AG04450 (cell line): Measurements from ENCODE around the gene INPP5A. TPM values are rescaled to one million over a fixed set of nuclear protein-coding genes. Genes with fewer than 3 reads are reported as not detected.

ENCODE experiments used
- CTCF ChIA-PET: fragments of 300-600, 350-600 bp; formaldehyde crosslinking; extraction: SDS; loops from one replicate; lab custom pipeline; 2022; ENCODE audit warnings: antibody characterized with exemption, inconsistent platforms; lab: Charles Lee
- POLR2A ChIA-PET: fragments of 350-600 bp; formaldehyde crosslinking; extraction: SDS; loops from one replicate; lab custom pipeline; 2021; ENCODE audit warnings: antibody characterized with exemption, inconsistent platforms; lab: Yijun Ruan, JAX
- DNase-seq: peaks from one replicate; pipeline ENCODE4 v3.0.0-alpha.2; 2011; ENCODE audit warnings: low read depth, low spot score
- H3K27ac ChIP-seq: one replicate; pipeline ENCODE4 v1.5.1; 2012; ENCODE audit warnings: low read depth, low read length, control low read depth
- H3K27me3 ChIP-seq: one replicate; pipeline ENCODE4 v1.6.0; 2012; ENCODE audit warnings: low read length; ENCODE audit not compliant: control insufficient read depth, insufficient read depth
- H3K4me3 ChIP-seq: 2 replicates; pipeline ENCODE4 v1.5.1; 2011; ENCODE audit warnings: mild to moderate bottlenecking, low read depth, low read length, control low read depth
- H3K9me3 ChIP-seq: 2 replicates; pipeline ENCODE4 v1.5.1; 2012; ENCODE audit warnings: low read length; ENCODE audit not compliant: control insufficient read depth, insufficient read depth
- polyA plus RNA-seq: library from polyadenylated mRNA; depleted of rRNA; stranded (reverse); fragments of >200 nt; gene quantifications from 2 replicates; pipeline ENCODE4 v1.2.3, GENCODE V29; 2011
- TF ChIP-seq, protein P1 (sequence below): IDR thresholded peaks from 2 replicates; pipeline ENCODE4 v1.5.1; 2011; ENCODE audit warnings: low read depth, low read length, control low read depth, inconsistent platforms

INPP5A gene
- polyA plus RNA-seq, 1 experiment, result 22.5 TPM

DNA sequence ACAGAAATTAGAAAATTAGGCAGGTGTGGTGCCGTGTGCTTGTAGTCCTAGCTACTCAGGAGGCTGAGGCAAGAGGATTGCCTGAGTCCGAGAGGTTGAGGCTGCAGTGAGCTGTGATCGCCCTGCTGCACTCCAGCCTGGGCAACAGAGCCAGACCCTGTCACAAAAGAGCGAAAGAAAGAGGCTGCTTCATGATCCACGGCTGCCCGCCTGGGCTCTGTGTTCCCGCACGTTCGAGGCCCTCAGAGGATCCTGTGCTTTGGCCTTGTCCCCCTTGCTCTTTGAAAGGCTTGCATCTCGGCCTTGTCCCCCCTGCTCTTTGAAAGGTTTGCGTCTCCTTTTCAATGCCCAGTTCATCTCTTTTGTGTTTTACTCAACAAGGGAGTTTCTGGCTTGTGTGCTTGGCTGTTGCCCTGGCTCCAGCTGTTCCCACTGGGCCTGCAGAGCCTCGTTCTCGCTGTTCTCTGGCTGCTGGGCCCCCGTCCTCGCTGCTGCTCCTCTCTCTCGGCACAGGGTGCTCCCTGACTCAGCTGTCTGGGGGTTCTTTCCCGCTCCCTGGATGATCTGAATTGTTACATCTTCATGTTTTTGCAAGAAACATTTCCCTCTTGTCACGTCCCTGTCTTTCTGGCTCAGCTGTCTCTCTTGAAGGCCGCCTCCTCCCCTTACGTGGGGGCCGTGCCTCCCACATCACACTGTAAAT lies 45.1 kb upstream of the INPP5A start:
- ChIA-PET CTCF (interaction anchor here (0.5 kb wide), 1 partner anchor 25 kb away, joined by 3 read pairs; no protein-coding TSS in a partner anchor), POLR2A (no interaction called here)
- Histone ChIP-seq H3K9me3 (peaks cover 6% of the 10 kb centered on the region; the same call in 1 of the 2 replicates), H3K27me3 (peaks cover 12% of the 10 kb centered on the region), H3K27ac (no peak overlapping the region), H3K4me3 (no peak overlapping the region)
- no peak for DNase-seq
- TF ChIP-seq, protein P1, sequence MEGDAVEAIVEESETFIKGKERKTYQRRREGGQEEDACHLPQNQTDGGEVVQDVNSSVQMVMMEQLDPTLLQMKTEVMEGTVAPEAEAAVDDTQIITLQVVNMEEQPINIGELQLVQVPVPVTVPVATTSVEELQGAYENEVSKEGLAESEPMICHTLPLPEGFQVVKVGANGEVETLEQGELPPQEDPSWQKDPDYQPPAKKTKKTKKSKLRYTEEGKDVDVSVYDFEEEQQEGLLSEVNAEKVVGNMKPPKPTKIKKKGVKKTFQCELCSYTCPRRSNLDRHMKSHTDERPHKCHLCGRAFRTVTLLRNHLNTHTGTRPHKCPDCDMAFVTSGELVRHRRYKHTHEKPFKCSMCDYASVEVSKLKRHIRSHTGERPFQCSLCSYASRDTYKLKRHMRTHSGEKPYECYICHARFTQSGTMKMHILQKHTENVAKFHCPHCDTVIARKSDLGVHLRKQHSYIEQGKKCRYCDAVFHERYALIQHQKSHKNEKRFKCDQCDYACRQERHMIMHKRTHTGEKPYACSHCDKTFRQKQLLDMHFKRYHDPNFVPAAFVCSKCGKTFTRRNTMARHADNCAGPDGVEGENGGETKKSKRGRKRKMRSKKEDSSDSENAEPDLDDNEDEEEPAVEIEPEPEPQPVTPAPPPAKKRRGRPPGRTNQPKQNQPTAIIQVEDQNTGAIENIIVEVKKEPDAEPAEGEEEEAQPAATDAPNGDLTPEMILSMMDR, result no peak

DNA sequence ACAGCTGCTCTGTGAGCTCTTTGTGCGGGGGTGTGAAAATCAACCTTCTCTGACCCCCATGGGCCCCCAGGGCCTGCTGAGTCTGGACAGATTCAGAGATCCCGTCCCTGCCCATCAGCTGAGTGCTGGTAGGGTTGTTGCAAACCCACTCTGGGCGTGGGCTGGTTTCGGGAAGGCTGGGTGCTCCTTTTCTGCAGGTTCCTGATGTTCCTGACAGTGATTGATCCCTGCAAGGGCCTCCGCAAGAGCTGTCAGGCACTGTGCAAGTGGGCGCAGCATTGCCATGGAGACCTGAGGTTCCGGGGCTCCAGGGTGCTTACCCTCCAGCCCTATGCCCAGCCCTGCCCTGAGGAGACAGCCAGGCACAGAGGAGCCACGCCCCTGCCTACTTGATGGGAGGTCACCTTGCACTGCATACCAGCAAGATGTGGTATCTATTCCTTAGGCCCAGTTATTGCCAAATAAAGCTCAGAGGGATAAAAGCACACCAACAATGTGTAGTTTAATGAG lies 44.3 kb upstream of the INPP5A start:
- no peak for DNase-seq
- Histone ChIP-seq H3K27me3 (peaks cover 20% of the 10 kb centered on the region), H3K4me3 (no peak overlapping the region), H3K27ac (no peak overlapping the region), H3K9me3 (peaks cover 6% of the 10 kb centered on the region; the same call in 1 of the 2 replicates)
- POLR2A ChIA-PET, result no interaction called here
- CTCF ChIA-PET, result no interaction called here
- TF ChIP-seq, protein P1, result no peak

DNA sequence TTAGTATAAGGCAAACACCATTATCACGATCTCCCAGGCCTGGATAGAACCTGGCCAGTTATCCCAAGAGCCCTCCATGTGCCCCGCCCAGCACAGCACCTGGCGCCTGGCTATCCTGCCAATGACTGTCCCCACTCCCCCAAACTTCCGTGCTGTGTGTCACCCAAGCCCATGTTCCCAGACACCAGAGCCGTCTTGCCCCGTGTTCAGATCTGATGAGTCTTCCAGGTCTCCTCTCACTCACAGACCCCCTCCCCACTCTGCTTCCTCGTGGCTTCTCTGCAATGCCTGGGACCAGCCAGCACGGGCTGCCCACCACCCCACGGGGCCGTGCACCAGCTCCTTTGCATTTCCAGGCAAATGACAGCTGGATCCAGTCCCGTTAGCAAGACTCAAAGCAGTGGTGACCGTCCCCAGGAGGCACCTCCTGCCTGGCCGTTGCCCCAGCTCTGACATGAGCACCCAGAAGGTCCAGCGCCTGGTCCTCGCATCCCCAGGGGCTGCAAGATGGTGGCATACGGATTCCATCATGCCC lies 43.8 kb upstream of the INPP5A start:
- CTCF ChIA-PET, result no interaction called here
- Histone ChIP-seq H3K9me3 (peaks cover 6% of the 10 kb centered on the region; the same call in 1 of the 2 replicates), H3K27ac (no peak overlapping the region), H3K4me3 (no peak overlapping the region), H3K27me3 (peaks cover 23% of the 10 kb centered on the region)
- TF ChIP-seq, protein P1, result no peak
- DNase-seq, result no peak
- POLR2A ChIA-PET, result no interaction called here

DNA sequence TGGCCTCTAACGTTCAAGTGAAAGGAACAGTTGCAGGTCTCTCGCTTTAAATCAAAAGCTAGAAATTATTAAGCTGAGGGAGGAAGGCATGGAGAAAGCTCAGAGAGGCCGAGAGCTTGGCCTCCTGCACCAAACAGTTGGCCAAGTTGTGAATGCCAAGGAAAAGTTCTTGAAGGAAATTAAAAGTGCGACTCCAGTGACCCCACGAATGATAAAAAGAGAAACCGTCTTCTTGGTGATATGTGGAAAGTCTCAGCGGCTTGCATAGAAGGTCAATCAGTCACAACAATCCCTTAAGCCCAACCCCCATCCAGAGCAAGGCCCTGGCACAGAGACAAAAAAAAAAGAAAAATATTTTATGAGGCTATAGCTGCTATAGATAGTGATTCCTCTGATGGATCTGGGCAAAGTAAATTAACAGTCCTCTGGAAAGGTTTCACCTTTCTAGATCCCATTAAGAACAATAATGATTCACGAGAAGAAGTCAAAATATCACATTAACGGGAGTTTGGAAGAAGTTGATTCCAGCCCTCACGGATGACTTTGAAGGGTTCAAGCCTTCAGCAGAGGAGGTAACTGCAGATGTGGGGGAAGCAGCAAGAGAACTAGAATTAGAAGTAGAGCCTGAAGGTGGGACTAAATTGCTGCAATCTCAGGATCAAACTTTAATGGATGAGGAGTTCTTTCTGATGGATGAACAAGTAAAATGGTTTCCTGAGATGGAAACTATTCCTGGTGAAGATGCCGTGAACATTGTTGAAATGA lies 42.5 kb upstream of the INPP5A start:
- Histone ChIP-seq H3K9me3 (peaks cover 3% of the 10 kb centered on the region; the same call in 1 of the 2 replicates), H3K27ac (no peak overlapping the region), H3K4me3 (no peak overlapping the region), H3K27me3 (peaks cover 32% of the 10 kb centered on the region)
- ChIA-PET POLR2A (no interaction called here), CTCF (no interaction called here)
- TF ChIP-seq, protein P1, result no peak
- DNase-seq, result no peak
